NCI-H2081 treated with DMSO at 0.1 percent for 48 hours (cell line): ENCODE results near the gene NTMT1.
"Not testable (repeated sequence)": the region's sequence is repeated elsewhere in the genome, so short reads cannot be mapped to it uniquely, and the experiment has no call there.

Experiments
- DNase-seq: peaks from one replicate; lab custom pipeline; 2025; lab: John Stamatoyannopoulos, UW

Gene NTMT1, protein sequence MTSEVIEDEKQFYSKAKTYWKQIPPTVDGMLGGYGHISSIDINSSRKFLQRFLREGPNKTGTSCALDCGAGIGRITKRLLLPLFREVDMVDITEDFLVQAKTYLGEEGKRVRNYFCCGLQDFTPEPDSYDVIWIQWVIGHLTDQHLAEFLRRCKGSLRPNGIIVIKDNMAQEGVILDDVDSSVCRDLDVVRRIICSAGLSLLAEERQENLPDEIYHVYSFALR

DNA sequence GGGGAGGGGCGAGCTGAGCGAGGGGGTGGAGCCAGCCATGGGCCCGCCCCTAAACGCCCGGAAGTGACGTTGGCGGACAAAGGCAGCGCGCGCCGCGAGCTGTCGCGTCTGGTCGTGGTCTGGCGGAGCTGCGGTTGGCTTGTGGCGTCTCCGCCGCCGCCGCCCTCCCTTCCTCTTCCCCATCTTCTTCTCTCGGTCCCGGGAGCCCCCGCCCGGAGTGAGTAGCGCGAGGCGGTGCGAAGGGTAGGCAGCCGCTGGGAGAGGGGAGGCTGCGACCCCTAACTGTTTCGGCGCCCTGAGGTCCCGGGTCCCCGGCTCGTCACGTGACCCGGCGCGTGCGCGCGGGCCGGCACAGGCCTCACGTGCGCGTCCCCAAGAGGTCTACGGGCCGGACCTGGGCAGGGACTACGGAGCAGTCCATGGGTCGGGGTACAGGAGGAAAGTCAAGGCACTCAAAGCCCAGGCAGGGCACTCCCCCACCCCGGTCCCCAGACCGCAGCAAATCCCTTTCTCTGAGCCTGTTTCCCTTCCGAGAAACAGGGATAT lies at the start of gene NTMT1:
Gene NTMT1, plus strand, starts transcription at position 85 of the 546 bp plus-strand sequence. CDS start 6,541 bp downstream, outside the sequence.
- no peak for DNase-seq

DNA sequence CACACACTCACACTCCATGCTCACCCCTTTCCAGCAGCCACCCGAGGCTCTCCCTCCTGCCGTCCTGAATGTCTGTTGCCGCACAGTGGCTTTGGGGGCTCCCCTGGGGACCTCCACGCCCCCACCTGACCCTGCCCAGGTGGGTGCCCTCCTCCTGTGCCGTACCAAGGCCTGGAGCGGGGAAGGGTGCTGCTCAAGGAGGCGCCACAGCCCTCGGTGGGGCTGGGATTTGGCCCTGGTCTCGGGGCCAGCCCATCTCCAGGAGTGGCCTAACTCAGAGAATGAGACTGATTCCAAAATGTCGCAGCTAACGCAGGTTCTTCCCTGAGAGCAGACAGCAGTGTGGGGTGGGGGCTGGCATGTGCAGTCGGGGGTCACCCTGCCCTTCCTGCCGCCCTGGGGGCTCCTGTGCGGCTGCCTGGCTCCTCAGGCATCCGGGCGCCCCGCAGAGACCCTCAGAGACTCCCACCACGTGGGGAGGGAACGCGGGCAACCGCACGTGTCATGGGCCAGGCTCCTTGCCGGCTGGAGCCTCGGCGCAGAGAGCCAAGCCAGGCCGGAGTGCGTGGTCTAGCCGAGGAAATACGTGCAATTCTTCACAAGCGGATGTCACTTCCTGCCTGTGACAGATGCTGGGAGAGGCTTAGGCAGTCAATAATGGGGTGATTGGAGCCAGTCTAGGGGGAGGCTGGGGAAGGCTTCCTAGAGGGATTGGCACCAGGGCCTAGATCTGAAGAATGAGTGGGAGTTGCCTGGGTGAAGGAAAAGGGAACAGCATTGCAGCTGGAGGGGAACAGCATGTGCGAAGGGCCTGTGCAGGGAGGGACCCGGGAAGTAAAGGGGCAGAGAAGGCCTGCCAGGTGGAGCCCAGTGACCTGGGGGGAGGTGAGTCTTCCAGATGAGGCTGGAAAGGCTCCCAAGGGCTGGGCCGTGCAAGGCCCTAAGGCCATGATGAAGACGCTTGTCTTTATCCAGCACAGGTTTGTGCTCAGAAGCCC lies 49.1 kb upstream of the NTMT1 start:
- no peak for DNase-seq

DNA sequence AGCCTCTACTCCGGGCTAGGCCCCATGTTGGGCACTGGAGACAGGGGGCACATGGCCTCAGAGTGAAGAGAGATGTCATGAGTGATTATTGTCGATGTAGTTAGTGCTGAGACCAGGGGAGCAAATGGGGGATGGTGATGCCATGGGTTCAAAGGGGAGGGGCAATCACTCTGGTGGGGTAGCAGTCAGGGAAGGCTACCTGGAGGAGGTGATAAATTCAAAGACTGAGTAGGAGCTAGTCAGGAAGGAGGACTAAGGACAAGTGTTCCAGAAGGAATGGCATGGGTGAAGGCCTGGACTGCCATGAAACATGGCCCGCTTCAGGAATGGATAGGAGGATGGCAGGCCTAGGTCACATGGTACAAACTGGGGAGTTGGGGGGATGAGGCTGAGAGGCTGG lies 46.7 kb upstream of the NTMT1 start:
- DNase-seq, result no peak

DNA sequence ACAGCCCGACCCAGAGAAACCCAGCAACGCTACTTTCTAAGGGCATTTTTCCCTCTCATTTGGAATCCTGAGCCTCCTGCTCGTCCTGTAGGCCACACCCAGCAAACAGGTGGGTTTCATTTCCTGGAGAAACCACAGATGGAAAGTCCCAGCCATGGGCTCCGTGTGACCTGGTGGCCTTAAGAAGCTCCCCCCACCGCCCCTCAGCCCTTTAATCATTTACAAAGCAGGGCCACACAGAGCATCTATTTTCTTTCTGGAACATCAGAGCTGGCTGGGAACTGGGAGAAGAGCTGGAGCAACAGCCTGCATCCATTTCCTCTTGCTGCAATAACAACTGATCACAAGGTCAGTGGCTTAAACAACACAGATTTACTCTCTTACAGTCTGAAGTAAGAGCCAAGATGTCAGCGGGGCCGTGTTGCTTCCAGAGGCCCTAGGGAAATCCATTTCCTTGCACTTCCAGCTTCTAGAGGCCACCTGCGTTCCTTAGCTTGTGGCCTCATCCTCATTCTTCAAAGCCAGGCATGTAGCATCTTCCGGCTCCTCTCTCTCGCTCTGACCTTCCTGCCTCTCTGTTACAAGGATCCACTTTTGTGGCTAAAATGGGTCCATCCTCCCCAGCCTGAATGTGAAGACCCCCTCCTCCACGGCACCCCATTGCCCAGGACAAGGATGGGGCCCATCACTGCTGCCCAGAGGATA lies 45.6 kb upstream of the NTMT1 start:
- no peak for DNase-seq

DNA sequence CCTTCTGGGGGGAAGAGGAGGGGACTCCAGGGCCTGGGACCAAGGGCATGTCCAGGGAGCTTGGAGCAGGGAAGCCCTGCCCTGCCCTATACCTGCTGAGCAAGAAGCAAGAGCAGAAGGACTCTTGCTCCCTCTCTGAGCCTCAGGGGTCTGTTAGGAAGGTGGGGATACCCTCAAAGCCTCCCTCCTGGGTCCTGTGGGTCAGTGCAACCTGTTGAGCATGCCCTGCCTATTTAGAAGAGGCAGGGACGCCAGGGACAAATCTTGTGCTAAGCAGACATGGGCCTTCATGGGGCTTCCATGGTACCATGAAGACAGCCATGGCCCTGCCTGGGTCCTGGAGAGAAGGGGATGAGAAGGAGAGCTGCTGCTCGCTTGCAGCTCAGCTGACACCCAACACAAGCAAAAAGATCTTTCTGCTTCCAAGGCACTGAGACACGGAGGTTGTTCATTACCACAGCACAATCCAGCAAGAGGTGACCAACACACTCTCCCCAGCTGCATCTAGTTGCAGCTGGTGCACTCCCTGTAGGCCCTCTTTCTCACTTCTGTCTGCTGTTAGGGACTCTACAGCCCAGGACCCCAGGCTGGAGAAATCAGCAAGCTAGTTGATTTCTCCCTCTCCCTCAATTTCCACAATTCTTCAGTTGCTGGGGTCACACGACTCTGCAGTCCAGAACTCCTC lies 44.3 kb upstream of the NTMT1 start:
- DNase-seq, result no peak

DNA sequence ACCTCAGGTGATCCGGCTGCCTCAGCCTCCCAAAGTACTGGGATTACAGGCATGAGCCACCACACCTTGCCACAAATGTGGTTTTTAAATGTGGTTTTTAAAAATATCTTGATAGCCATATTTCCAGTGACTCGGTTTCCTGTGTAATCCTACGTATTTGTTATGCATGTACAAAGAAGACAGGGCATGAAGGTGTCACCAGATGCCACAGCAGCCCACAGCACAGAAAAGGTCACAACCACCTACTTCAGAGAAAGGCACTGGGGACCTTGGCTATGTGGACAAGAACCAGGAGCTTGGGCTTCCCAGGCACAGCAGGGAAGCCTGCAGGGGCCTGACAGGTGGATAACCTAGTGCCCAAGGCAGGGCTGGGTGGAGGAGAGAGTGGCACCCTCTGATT lies 43.1 kb upstream of the NTMT1 start:
- DNase-seq, result no peak

DNA sequence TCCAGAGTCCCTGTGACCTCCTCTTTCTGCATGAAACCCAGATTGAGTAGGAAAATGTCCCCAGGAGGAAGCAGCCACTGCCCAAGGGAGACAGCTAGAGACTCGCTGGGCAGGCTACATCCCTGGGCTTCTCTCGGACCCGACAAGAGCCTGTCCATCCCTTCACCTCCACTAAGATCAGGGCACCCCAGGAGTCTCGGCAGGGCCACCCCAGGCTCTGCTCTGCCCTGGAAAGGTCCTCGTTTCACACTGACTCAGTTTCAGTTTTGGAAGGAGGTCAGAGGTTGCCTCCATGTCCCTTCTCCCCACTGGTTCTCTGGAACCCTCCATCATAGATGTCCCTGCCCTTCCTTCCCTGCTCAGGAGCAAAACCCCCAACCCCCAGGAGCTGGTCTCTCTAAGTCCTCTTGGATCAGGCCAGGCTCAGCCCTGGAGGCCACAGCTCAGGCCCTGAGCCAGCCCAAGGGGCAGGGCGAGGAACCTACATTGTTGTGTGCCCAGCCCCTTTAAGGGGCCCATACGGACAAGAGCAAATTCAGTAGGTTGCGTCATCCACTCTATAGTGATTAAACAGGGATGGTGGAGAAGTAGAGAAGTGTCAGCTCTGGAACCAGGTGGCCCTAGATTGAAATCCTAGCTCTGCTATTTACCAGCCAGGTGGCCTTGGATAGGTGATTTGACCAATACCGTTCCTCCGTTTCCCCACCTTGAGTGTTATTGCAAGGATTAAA lies 42.5 kb upstream of the NTMT1 start:
- no peak for DNase-seq

DNA sequence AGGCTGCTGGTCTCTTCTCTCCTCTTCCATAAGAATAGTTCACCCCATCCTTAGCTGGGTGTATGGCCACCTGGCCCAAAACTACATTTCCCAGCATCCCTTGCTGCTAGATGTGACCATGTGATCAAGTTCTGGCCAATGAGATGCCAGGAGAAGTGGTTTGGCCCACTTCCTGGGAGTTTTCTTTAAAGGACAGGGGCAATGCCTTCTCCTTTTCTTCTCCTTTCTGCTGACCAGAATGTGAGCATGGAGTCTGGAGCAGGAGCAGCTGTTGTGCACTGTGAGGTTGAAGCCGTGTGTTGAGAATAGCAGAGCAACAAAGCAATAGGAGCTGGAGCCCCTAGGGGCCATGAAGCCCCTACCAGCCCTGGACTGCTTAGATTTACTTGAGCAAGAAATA lies 41.8 kb upstream of the NTMT1 start:
- DNase-seq, result no peak

DNA sequence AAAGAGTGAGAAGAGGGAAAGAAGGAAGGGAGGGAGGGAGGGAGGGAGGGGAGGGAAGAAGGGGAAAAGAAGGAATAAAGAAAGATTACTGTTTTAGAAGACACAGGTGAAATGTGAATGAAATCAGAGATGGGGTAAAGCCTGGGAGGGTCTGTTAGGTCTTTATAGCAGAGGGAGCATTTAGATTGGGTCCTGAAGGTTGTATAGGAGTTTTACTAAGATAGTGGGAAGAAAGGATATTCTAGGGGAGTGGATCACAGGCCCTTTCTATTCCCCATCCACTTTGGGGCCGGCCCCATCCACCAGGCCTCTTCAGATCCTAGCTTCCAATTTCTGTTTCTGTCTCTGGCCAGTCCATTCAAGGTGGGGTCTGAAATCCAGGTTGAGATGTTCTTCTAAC lies 40.6 kb upstream of the NTMT1 start:
- no peak for DNase-seq

DNA sequence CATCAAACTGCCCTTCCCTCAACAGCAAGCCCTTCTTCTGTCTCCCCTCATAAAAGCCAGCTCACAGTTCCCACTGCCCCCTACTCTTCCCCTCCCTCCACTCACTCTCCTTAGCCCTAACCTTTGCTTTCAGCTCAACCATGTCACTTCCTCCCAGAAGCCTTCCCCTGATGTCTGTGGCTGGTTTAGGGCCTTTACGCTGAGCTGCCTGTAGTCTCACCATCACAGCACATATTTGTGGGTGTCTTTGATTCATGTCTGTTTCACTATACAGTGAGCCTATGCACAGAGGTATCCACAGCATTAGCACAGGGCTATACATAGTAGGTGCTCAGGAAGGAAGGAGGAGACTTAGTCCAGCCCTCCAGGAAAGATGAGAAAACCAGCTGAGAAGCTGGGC lies 39.7 kb upstream of the NTMT1 start:
- no peak for DNase-seq

DNA sequence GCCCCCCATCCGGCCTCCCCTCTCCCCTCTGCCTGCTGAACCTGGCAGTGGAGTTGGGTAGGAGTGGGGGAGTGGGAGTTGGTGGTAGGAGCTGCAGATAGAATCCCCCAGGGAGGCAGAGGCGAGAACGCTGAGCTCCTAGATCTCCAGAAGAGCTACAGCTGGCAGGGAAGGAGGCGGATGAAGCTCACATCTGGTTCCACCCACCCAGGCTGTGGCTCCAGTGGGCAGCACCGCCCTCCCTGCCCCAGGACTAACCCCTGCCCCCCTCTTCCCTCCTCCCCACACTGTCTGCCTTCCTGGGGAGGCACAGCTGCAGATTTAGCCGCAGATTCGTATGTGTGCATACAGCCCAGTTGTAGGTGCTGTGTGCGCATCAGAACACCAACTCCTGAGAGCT lies 39.3 kb upstream of the NTMT1 start:
- DNase-seq, result no peak

DNA sequence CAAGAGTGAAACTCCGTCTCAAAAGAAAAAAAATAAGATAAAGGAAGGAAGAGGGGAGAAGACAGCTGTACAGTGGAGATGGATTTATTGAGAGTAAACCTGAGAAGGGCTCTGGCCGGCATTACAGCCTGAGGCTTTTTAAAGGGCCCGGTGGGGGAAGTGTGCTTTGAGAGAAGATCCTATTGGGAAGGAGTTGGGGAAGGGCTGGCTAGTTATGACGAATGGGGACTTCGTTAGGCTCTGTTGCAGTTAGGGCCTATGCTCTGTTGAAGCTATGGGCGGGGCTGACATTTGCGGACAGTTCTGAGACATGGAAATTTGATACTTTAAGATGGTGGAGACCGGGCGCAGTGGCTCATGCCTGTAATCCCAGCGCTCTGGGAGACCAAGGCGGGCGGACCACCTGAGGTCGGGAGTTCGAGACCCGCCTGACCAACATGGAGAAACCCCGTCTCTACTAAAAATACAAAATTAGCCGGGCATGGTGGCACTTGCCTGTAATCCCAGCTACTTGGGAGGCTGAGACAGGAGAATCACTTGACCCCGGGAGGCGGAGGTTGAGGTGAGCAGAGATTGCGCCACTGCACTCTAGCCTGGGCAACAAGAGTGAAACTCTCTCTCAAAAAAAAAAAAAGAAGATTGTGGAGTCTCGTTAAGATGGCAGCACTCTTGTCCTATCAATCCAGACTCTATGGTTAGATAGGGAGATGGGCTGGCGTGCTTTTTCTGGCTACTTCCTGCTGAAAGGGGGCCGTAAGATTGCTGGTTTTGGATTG lies 38.3 kb upstream of the NTMT1 start:
- DNase-seq, result no peak

DNA sequence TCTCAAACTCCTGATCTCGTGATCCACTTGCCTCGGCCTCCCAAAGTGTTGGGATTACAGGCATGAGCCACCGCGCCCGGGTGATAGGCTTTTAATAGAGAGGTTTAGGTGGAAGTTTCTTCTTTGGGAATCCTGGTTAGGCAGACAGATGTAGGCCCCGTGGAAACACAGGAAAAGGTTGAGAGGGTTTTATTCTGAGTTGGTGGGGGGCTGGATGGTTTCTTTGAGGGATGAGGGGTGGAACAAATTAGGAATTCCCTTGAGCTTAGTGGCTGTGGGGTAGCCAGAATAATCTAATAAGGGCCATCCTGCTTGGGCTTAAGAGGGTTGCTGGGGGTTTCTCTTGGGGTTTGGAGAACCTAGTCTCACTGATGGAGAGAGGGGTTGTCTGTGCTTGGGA lies 35.5 kb upstream of the NTMT1 start:
- no peak for DNase-seq

DNA sequence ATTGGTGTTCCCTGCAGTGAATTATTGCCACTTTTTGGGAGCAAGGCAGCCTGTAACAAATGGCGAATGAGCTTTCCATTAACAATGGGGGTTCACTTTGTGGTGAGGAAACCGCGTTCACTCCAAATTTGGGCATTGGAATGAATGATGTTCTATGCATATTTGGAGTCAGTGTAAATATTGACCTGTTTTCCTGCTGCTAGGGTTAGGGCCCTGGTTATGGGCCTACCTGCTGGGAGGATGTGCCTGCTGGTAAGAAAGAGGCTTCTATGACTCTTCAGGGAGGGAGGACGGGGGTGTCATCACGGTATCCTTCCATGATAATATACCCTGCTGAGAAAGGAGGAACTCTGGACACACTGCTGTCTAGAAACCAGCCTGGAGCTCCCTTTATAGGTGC lies 34.0 kb upstream of the NTMT1 start:
- no peak for DNase-seq

DNA sequence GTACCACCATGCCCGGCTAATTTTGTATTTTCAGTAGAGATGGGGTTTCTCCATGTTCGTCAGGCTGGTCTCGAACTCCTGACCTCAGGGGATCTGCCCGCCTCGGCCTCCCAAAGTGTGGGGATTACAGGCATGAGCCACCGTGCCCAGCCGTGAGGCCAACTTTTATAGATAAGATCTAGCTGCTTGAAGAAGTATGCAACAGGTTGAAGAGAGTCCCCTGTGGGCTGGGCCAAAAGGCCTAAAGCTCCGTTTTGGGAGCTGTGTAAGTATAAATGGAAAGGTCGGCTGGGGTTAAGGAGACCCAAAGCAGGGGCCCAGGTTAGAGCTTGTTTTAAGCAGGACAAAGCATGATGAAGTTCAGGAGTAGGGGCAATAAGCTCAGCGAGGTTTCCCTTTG lies 33.2 kb upstream of the NTMT1 start:
- not testable (repeated sequence) for DNase-seq

DNA sequence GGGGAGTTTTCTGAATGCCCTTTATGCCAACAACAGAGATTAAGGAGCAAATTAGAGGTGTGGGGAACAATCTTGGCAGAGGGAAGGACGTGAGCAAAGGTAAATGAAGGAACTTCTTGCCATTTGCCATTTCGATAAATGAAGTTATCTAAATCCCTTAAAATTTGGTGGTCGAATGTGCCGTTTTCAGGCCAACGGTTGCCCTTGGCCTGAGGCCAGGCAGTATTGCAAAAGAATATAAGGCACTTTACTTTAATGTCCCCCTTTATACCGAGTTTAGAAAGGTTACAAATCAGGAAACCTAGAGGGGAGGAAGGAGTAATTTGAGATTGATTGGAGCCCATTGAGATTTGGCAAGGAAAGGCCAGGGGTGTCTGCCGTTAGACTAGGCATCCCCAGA lies 31.3 kb upstream of the NTMT1 start:
- DNase-seq, result no peak

DNA sequence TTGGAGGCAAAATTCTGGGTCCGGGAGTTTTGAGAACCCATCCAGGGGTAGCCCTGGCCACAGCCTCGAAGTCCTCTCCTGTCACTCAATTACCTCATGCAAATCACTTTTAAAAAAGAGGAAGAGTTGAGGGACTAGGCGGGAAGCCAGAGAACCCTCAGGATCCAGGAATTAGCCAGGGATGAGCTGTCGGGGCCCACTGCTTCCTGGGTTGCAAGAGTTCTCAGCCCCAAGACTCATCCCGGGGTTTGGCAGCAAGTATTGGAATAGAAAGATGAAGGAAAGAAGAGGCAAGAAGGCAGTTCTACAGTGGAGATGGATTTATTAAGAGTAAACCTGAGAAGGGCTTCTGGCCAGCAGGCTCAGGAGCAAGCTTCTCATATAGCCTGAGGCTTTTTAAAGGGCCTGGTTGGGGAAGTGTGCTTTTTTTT lies 30.6 kb upstream of the NTMT1 start:
- DNase-seq, result no peak

DNA sequence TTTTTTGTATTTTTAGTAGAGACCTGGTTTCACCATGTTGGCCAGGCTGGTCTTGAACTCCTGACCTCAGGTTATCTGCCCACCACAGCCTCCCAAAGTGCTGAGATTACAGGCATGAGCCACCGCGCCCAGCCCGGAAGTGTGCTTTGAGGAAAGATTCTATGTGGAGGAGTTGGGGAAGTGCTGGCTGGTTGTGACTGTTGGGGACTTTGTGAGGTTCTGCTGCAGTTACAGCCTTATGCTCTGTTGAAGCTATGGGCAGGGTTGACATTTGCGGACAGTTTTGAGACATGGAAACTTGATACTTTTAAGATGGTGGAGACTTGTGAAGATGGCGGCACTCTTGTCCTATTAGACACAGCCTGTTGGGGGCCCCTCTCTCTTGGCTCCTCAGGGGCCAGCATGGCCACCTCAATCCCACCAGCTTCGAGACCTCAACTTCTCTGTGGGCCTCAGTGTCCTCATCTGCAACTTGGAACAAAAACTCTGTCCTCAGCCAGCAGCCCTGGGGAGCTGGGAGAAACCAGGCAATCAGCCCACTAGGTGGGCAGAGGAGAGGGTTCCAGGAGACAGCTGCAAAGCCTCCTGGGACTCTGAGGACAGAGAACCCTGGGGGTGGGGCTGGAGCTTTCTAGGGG lies 29.9 kb upstream of the NTMT1 start:
- no peak for DNase-seq

DNA sequence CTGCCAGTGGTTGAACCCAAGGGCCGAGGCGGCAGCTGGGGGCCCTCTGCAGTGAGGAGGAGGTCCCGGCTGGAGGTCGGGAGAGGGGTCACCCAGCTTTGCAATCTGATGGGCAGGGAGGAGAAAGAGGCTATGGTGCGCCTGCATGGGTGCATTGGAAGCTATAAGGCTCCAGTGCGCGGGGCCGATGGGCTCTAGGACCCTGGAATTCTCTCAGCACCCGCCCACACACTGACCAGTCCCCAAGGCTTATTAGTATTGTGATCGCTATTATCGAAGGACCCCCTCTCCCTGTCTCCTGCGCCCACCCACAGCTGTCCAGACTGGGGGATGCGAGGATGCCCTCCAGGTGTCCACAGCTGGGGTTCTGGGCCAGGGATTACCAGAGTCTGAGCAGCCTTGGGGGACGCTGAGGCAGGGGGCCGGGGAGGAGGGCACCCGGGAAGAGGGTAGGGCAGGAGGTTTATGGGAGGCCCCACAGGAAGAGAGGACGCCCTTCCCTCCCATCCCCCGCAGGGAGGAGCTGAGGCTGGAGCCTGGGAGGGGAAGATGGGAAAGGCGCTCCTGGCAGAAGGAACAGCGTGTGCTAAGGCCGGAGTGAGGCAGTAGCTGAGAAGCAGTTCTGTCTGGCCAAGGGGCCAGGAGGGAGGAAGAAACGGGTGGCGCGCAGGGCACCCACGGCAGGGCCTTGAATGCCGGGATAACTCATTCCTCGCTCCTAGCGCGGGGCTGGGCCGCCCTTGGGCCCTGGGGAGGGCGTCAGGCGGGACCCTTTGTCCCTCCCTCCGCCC lies 29.2 kb upstream of the NTMT1 start:
- DNase-seq, result no peak
